GM19238 (cell line): ENCODE results near the gene LNP1.

ENCODE experiments used
- DNase-seq: peaks from one replicate; pipeline ENCODE4 v3.0.0; 2011; ENCODE audit warnings: low spot score; ENCODE audit not compliant: insufficient read length

The LNP1 gene

GRCh38 chr3:100399341-100400071 lies 1.8 kb upstream of the LNP1 start:
- DNase-seq = no peak

GRCh38 chr3:100400419-100400779 lies 940 bp upstream of the LNP1 start:
- DNase-seq = no peak

- DNase-seq = no peak
Measured at GRCh38 chr3:100401674-100402041, 319 bp downstream of the LNP1 start.

GRCh38 chr3:100402256-100402655 lies 917 bp downstream of the LNP1 start:
- no peak for DNase-seq

GRCh38 chr3:100402891-100403290 lies 1.6 kb downstream of the LNP1 start:
- no peak for DNase-seq

GRCh38 chr3:100403362-100404249 lies 2.3 kb downstream of the LNP1 start:
- DNase-seq = no peak

GRCh38 chr3:100404250-100404548 lies 2.9 kb downstream of the LNP1 start:
- DNase-seq = no peak

GRCh38 chr3:100407164-100407563 lies 5.8 kb downstream of the LNP1 start:
- no peak for DNase-seq

- no peak for DNase-seq
Measured at GRCh38 chr3:100407977-100408532, 6.7 kb downstream of the LNP1 start.

GRCh38 chr3:100411091-100411982 lies 10.0 kb downstream of the LNP1 start:
- no peak for DNase-seq

- no peak for DNase-seq
Measured at GRCh38 chr3:100412912-100413590, 11.7 kb downstream of the LNP1 start.

- DNase-seq = no peak
Measured at GRCh38 chr3:100413613-100414012, 12.3 kb downstream of the LNP1 start.

GRCh38 chr3:100416176-100416575 lies 14.8 kb downstream of the LNP1 start:
- DNase-seq = no peak

GRCh38 chr3:100416863-100417262 lies 15.5 kb downstream of the LNP1 start:
- no peak for DNase-seq

- no peak for DNase-seq
Measured at GRCh38 chr3:100419406-100419805, 18.1 kb downstream of the LNP1 start.

GRCh38 chr3:100420885-100421284 lies 19.5 kb downstream of the LNP1 start:
- no peak for DNase-seq

- no peak for DNase-seq
Measured at GRCh38 chr3:100423611-100424010, 22.3 kb downstream of the LNP1 start.

GRCh38 chr3:100424261-100424660 lies 22.9 kb downstream of the LNP1 start:
- DNase-seq = no peak

GRCh38 chr3:100425316-100425715 lies 24.0 kb downstream of the LNP1 start:
- DNase-seq = no peak

GRCh38 chr3:100426067-100426682 lies 24.8 kb downstream of the LNP1 start:
- no peak for DNase-seq

- no peak for DNase-seq
Measured at GRCh38 chr3:100427699-100428098, 26.4 kb downstream of the LNP1 start.
